Ovary (tissue), 10 donors: ENCODE data around the gene TMEM258. TPM values are rescaled to one million over a fixed set of nuclear protein-coding genes. Genes with fewer than 3 reads are reported as not detected.
A peak's percentile ranks its signal among the peaks of the same experiment; 100 is the strongest.

Source experiments
- DNase-seq, 5 donors: peaks; one replicate each; pipeline ENCODE4 v3.0.0-alpha.2; 2019 to 2020
- H3K27ac ChIP-seq, 2 donors: fragments of 200-600 bp; one replicate each; pipeline versions ENCODE4 v1.5.1 to v1.8.0; 2019 to 2022
- H3K27me3 ChIP-seq: fragments of 200-600 bp; one replicate; pipeline ENCODE4 v1.8.0; 2022
- H3K36me3 ChIP-seq: fragments of 200-600 bp; sonication (generic); one replicate; pipeline ENCODE4 v1.5.1; 2019
- H3K4me1 ChIP-seq: one replicate; pipeline ENCODE4 v1.8.1; 2013; ENCODE audit warnings: mild to moderate bottlenecking, moderate library complexity; ENCODE audit not compliant: insufficient read depth
- H3K4me3 ChIP-seq: fragments of 200-600 bp; sonication (generic); one replicate; pipeline ENCODE4 v1.5.1; 2017
- H3K9me3 ChIP-seq, 2 donors: fragments of 200-600 bp in 1 of 2; sonication (generic) in 1 of 2; one replicate each; pipeline versions ENCODE4 v1.5.1 to v1.8.1; 2013 to 2019; ENCODE audit warnings: mild to moderate bottlenecking in 1 of 2, moderate library complexity in 1 of 2
- EP300 ChIP-seq: sonication (generic); formaldehyde crosslinking; IDR thresholded peaks from one replicate; pipeline ENCODE4 v1.6.1; 2017; ENCODE audit warnings: antibody characterized with exemption
- POLR2A ChIP-seq: fragments of 450-650 bp; IDR thresholded peaks from one replicate; pipeline ENCODE4 v1.6.1; 2017; ENCODE audit warnings: antibody characterized with exemption, mild to moderate bottlenecking, moderate library complexity
- WGBS, 3 donors: extraction: QIAGEN DNeasy Blood & Tissue Kit in 1 of 3; methylation state at CpG; one replicate each; pipeline versions ENCODE4 v1.1.5 to v1.1.7; 2013 to 2017; 5-methylcytosine and 5-hydroxymethylcytosine counted together
- intact Hi-C, 4 donors: fragments of 100-400 bp; cut with DNase I; formaldehyde crosslinking; loops; one replicate each; pipeline versions ENCODE4 v1.11.0 to v1.15.1; 2022 to 2023
- long read RNA-seq, 3 donors: library from polyadenylated mRNA in 2 of 3; unstranded in 2 of 3; transcript quantifications; one replicate each; pipeline ENCODE4 v2.0.0 and lab custom pipeline, GENCODE V29; 2021 to 2026
- polyA plus RNA-seq, 2 donors: library from polyadenylated mRNA; stranded (reverse); fragments of 200-250 nt in 1 of 2; fragments of 350-450 nt in 1 of 2; fragmentation: Illumina TruSeq in 1 of 2; extraction: RNeasy Lipid Tissue Mini Kit (QIAGEN cat#74804) in 1 of 2; gene quantifications; one replicate each; pipeline ENCODE4 v1.2.3, GENCODE V29; 2013 to 2014
- total RNA-seq, 7 donors: library from RNA; depleted of rRNA in 2 of 7; stranded (reverse); fragments of >200 nt in 2 of 7; fragmentation: NEBNext Ultra II Directional in 3 of 7; extraction: Animal tissue kit (Norgen Biotek cat#: 25700) in 3 of 7; gene quantifications; one replicate each; pipeline versions ENCODE4 v1.1.0 to v1.2.4, GENCODE V29; 2016 to 2023
- TF ChIP-seq, protein P1 (sequence below), 3 donors: fragments of 450-650 bp in 2 of 3; fragments of 200-600 bp in 1 of 3; IDR thresholded peaks; one replicate each; pipeline versions ENCODE4 v1.5.1 to v1.8.0; 2016 to 2022; ENCODE audit warnings: antibody characterized with exemption in 3 of 3, mild to moderate bottlenecking in 1 of 3
- donor health status: DM: no; HTN: no; CAD: no; lungs with moderate emphysema.
- donor health status: DM: no; HTN: no; CAD: no.
- donor health status: Bipolar disorder and iron deficiency.
- donor health status: DM: yes; HTN: yes; CAD: no.
- donor health status: DM: no; HTN: no; CAD: no.
- donor health status: DM: yes; HTN: yes; CAD: no.

The TMEM258 gene
- total RNA-seq (100 to 1,000 TPM in 5 of 7 donors, 10 to 100 TPM in 2; 32.2 to 131 (median 117) TPM), polyA plus RNA-seq (100 to 1,000 TPM; 170 to 192 TPM)
- long read RNA-seq, donor 1, transcript TMEM258-204 (4 exons, 575 nt) = major isoform, 16 of 28 reads
- long read RNA-seq, donor 1, partial matches to known transcripts = 0 of 28 reads
- long read RNA-seq, donor 1, other reads (novel, unspliced or antisense) = 10 of 28 reads
- long read RNA-seq, donor 2, transcript TMEM258-204 (4 exons, 575 nt) = major isoform, 261 of 300 reads
- long read RNA-seq, donor 2, partial matches to known transcripts = 37 of 300 reads
- long read RNA-seq, donor 2, other reads (novel, unspliced or antisense) = 0 of 300 reads
- long read RNA-seq, donor 3, transcript TMEM258-204 (4 exons, 575 nt) = major isoform, 140 of 153 reads
- long read RNA-seq, donor 3, partial matches to known transcripts = 5 of 153 reads
- long read RNA-seq, donor 3, other reads (novel, unspliced or antisense) = 4 of 153 reads

GRCh38 chr11:61792310-61793082 is at the start of gene TMEM258, which contains the start of gene FEN1:
TMEM258 (minus strand) TSS chr11:61792599; CDS start chr11:61792558, 41 bp downstream.
FEN1 (plus strand) TSS chr11:61792911; CDS start chr11:61795362, 2,451 bp downstream.
- no peaks in the 10 kb centered on the region for H3K36me3 ChIP-seq
- no peaks in the 10 kb centered on the region for H3K9me3 ChIP-seq
- H3K4me3 ChIP-seq = peak within 1 kb of the TSS; percentile 65
- H3K27me3 ChIP-seq = no peaks in the 10 kb centered on the region
- peak within 1 kb of the TSS; percentile 85 to 90 for H3K27ac ChIP-seq
- H3K4me1 ChIP-seq = peaks cover 5% of the 10 kb centered on the region
- DNase-seq = peak; percentile 85 to 91 (median 87)
- TF ChIP-seq, protein P1, sequence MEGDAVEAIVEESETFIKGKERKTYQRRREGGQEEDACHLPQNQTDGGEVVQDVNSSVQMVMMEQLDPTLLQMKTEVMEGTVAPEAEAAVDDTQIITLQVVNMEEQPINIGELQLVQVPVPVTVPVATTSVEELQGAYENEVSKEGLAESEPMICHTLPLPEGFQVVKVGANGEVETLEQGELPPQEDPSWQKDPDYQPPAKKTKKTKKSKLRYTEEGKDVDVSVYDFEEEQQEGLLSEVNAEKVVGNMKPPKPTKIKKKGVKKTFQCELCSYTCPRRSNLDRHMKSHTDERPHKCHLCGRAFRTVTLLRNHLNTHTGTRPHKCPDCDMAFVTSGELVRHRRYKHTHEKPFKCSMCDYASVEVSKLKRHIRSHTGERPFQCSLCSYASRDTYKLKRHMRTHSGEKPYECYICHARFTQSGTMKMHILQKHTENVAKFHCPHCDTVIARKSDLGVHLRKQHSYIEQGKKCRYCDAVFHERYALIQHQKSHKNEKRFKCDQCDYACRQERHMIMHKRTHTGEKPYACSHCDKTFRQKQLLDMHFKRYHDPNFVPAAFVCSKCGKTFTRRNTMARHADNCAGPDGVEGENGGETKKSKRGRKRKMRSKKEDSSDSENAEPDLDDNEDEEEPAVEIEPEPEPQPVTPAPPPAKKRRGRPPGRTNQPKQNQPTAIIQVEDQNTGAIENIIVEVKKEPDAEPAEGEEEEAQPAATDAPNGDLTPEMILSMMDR (IDR thresholded peaks at IDR 0.05) = peak in 2 of 3 donors; percentile 31 to 56
- TF ChIP-seq POLR2A (peak; percentile 85), EP300 (no peak)
- 0% methylated on average over 57 to 61 of the region's 61 CpGs for WGBS, 3 donors
- intact Hi-C loops = loop anchor here in 2 of 4 donors (1.0 to 10.0 kb wide), 4 partner anchors 40 to 315 kb away; partner anchors contain the start of genes FADS3 (in 1 of the 2) and MYRF (in 1 of the 2)

- Histone ChIP-seq H3K27me3 (no peaks in the 10 kb centered on the region), H3K36me3 (no peaks in the 10 kb centered on the region), H3K27ac (no peak overlapping the region), H3K4me1 (no peaks in the 10 kb centered on the region), H3K9me3 (no peaks in the 10 kb centered on the region), H3K4me3 (no peak overlapping the region)
- intact Hi-C loops = no loop called here
- TF ChIP-seq, protein P1 (IDR thresholded peaks at IDR 0.05) = no peak
- TF ChIP-seq POLR2A = no peak
- no peak for TF ChIP-seq EP300
- no peak for DNase-seq
- 82 to 89% (median 83%) methylated on average over 12 of the region's 12 CpGs for WGBS, 3 donors
Observed at GRCh38 chr11:61841636-61842527, 49.5 kb upstream of the TMEM258 start.

- Histone ChIP-seq H3K9me3 (no peaks in the 10 kb centered on the region), H3K4me1 (no peaks in the 10 kb centered on the region), H3K4me3 (no peak overlapping the region), H3K36me3 (no peaks in the 10 kb centered on the region), H3K27ac (no peak overlapping the region), H3K27me3 (no peaks in the 10 kb centered on the region)
- no peak for DNase-seq
- 90 to 91% (median 91%) methylated on average over 7 of the region's 7 CpGs for WGBS, 3 donors
- TF ChIP-seq EP300 (no peak), POLR2A (no peak)
- TF ChIP-seq, protein P1 (IDR thresholded peaks at IDR 0.05) = no peak
- intact Hi-C loops = no loop called here
Observed at GRCh38 chr11:61840371-61840770, 48.0 kb upstream of the TMEM258 start.

GRCh38 chr11:61839742-61840141 is 47.3 kb upstream of the TMEM258 start:
- Histone ChIP-seq H3K4me1 (peaks cover 3% of the 10 kb centered on the region), H3K36me3 (no peaks in the 10 kb centered on the region), H3K4me3 (no peak overlapping the region), H3K9me3 (no peaks in the 10 kb centered on the region), H3K27me3 (no peaks in the 10 kb centered on the region), H3K27ac (no peak overlapping the region)
- 86 to 93% (median 91%) methylated on average over 2 of the region's 2 CpGs for WGBS, 3 donors
- intact Hi-C loops = no loop called here
- TF ChIP-seq POLR2A (no peak), EP300 (no peak)
- TF ChIP-seq, protein P1 (IDR thresholded peaks at IDR 0.05) = no peak
- no peak for DNase-seq
